C4-2B (cell line): ENCODE measurements around the gene CELSR1.

Experiments
- H3K27ac ChIP-seq: fragments of 450-650 bp; 2 replicates; pipeline ENCODE4 v1.5.1; 2017
- ZFX ChIP-seq: fragments of 450-650 bp; IDR thresholded peaks from 2 replicates; pipeline ENCODE4 v1.6.1; 2017
- TF ChIP-seq, protein P1 (sequence below): fragments of 450-650 bp; conservative IDR thresholded peaks from 2 replicates; pipeline ENCODE4 v1.5.1; 2017; ENCODE audit warnings: mild to moderate bottlenecking

The CELSR1 gene

DNA sequence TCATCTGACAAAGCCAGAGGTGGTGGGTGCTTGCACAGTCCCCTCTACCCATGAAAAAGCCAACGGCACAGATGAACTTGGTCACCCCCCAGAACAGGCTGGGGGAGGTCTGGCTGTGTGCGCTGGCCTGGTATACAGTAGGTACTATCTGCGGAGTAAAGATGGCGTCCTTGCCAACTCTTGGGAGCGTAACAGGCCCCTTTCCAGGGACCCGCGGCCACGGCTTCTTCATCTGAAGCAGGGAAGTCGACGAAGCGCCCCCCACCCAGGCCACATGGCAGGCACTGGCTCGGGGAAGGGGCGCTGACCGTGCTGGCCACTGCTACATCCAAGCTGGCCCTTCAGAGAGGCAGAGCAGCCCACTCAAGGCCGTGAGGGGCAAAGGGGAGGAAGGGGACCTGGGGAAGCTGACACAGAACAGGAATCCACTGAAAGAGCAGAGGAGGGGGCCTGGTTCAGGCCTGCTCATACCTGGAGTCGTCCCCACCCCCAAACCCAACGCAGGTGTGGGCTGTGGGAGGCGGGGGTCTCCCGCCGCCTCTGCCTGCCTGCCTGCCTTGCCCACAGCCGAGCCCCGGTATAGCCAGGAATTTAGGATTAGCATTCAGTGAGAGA, 75.7 kb downstream of the CELSR1 start:
- H3K27ac ChIP-seq, result no peak overlapping the region
- no peak for TF ChIP-seq ZFX
- TF ChIP-seq, protein P1, sequence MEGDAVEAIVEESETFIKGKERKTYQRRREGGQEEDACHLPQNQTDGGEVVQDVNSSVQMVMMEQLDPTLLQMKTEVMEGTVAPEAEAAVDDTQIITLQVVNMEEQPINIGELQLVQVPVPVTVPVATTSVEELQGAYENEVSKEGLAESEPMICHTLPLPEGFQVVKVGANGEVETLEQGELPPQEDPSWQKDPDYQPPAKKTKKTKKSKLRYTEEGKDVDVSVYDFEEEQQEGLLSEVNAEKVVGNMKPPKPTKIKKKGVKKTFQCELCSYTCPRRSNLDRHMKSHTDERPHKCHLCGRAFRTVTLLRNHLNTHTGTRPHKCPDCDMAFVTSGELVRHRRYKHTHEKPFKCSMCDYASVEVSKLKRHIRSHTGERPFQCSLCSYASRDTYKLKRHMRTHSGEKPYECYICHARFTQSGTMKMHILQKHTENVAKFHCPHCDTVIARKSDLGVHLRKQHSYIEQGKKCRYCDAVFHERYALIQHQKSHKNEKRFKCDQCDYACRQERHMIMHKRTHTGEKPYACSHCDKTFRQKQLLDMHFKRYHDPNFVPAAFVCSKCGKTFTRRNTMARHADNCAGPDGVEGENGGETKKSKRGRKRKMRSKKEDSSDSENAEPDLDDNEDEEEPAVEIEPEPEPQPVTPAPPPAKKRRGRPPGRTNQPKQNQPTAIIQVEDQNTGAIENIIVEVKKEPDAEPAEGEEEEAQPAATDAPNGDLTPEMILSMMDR, result no peak

GRCh38 chr22:46460857-46461256, 76.6 kb downstream of the CELSR1 start:
- H3K27ac ChIP-seq, result no peak overlapping the region
- TF ChIP-seq ZFX, result no peak
- TF ChIP-seq, protein P1, result no peak

DNA sequence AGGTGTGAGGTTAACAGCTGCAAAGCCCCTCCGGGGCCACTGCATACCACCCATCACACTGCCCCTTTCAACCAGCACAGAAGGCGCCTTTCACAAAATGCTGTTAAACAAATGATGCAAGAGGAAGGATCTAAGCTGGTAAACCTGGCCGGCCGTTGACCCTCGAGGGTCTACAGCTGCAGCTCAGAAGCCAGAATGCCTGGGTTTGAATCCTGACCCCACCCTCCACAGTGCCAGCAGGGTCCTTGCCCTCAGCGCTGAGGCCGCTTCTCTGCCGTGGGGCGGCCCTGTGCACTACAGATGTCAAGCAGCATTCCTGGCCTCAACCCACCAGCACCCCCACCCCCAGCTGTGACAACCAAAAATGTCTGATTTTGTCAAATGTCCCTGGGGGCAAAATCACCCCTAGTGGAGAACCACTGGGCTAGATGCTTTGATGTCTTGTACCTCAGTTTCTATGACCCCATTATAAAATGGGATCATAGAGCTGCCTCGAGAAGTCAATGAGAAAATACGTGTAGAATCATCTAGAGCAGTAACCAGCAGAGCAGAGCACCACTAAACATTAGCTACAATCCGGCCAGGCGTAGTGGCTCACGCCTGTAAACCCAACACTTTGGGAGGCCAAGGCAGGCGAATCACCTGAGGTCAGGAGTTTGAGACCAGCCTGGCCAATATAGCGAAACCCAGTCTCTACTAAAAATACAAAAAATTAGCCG, 77.9 kb downstream of the CELSR1 start:
- TF ChIP-seq ZFX, result no peak
- TF ChIP-seq, protein P1, result no peak
- no peak overlapping the region for H3K27ac ChIP-seq

DNA sequence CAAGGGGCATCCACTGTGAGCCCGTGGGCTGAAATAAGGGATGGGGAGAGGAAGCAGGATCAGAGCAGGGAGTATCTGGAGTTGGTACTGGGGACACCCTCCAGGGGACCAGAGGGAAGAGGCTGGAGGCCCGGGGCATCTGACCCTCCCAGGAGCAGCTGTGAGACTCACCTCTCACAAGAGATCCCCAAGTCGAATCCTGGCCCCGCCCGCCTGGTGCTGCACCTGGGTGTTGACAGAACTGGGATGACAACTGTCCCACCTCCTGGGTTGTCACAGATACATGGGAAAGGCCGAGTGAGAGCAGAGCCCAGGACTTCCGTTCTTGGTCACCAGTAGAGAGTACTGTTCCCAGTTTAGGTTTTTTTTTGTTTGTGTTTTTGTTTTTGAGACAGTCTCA, 78.9 kb downstream of the CELSR1 start:
- TF ChIP-seq ZFX, result no peak
- TF ChIP-seq, protein P1, result no peak
- H3K27ac ChIP-seq, result no peak overlapping the region

GRCh38 chr22:46457502-46458488, 79.6 kb downstream of the CELSR1 start:
- no peak overlapping the region for H3K27ac ChIP-seq
- TF ChIP-seq ZFX, result no peak
- TF ChIP-seq, protein P1, result no peak

- TF ChIP-seq, protein P1, result no peak
- no peak for TF ChIP-seq ZFX
- H3K27ac ChIP-seq, result no peak overlapping the region
Observed at GRCh38 chr22:46456818-46457163, 80.6 kb downstream of the CELSR1 start.
